ENCODE data around the gene SKIC3.

SKIC3 gene

DNA sequence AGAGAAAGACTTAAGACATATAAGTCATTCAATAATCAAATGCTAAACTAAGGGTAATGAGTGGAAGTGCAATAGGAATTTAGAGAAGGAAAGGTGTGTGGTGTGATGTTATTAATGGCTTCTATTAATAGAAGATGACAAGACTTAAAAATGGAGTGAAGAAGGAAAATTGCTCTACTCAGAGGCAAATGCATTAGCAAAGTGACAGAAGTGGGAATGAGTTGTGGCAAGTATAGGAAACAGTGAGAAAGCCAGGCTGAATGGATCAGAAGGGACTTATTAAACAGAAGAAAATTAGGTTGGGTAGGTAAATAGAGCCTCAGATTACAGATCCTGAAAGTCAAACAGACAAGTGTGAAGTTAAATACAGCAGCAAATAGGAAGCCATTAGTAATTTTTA is 5.7 kb downstream of the SKIC3 start:
- H2AK5ac ChIP-seq (ENCODE audit: low read length, severe bottlenecking), result no peak overlapping the region
- no peak overlapping the region for H3K4me2 ChIP-seq (ENCODE audit: low read length, poor library complexity, severe bottlenecking)
- peaks cover 5 to 79% of the 10 kb centered on the region in 2 experiments for H3K36me3 ChIP-seq (ENCODE audit: control insufficient read depth in 1 of 2, insufficient read depth in 2 of 2, low read depth in 1 of 2, low read length in 2 of 2)
- no peak overlapping the region for H3K18ac ChIP-seq (ENCODE audit: low read depth in 1 of 2, low read length in 2 of 2)
- H2BK5ac ChIP-seq (ENCODE audit: low read depth, low read length, poor library complexity, severe bottlenecking), result no peak overlapping the region
- H3K23ac ChIP-seq (ENCODE audit: low read length in 2 of 2), result no peak overlapping the region
- no peak overlapping the region for H2AFZ ChIP-seq (ENCODE audit: low read depth, low read length)
- H2BK120ac ChIP-seq (ENCODE audit: low read depth, low read length), result no peak overlapping the region
- H3K4ac ChIP-seq (ENCODE audit: low read depth in 1 of 2, low read length in 2 of 2), result no peak overlapping the region
- no peak overlapping the region for H2BK12ac ChIP-seq (ENCODE audit: low read length in 2 of 2)
- H4K91ac ChIP-seq (ENCODE audit: low read length), result no peak overlapping the region
- H3K4me3 ChIP-seq (ENCODE audit: insufficient read depth in 1 of 2, low read depth in 1 of 2, low read length in 2 of 2), result no peak overlapping the region
- H3K9ac ChIP-seq (ENCODE audit: low read length), result no peak overlapping the region
- no peak overlapping the region for H4K8ac ChIP-seq (ENCODE audit: low read length)
- no peak overlapping the region for H2BK15ac ChIP-seq (ENCODE audit: low read depth, poor library complexity, severe bottlenecking)
- no peak overlapping the region for H3K14ac ChIP-seq (ENCODE audit: low read length in 2 of 2)
- no peaks in the 10 kb centered on the region for H3K9me3 ChIP-seq (ENCODE audit: control insufficient read depth, low read length)
- no peak overlapping the region for H3K27ac ChIP-seq (ENCODE audit: low read length, poor library complexity, severe bottlenecking)
- no peak for DNase-seq
- peaks cover 15% of the 10 kb centered on the region for H3K79me1 ChIP-seq (replicated peaks; ENCODE audit: low read length, poor library complexity, severe bottlenecking)
- peaks cover 4% of the 10 kb centered on the region for H3K4me1 ChIP-seq (ENCODE audit: control insufficient read depth, insufficient read depth, low read depth, low read length)
- H3K27me3 ChIP-seq (ENCODE audit: control insufficient read depth in 1 of 2, insufficient read depth in 1 of 2, low read length in 2 of 2), result no peaks in the 10 kb centered on the region

DNA sequence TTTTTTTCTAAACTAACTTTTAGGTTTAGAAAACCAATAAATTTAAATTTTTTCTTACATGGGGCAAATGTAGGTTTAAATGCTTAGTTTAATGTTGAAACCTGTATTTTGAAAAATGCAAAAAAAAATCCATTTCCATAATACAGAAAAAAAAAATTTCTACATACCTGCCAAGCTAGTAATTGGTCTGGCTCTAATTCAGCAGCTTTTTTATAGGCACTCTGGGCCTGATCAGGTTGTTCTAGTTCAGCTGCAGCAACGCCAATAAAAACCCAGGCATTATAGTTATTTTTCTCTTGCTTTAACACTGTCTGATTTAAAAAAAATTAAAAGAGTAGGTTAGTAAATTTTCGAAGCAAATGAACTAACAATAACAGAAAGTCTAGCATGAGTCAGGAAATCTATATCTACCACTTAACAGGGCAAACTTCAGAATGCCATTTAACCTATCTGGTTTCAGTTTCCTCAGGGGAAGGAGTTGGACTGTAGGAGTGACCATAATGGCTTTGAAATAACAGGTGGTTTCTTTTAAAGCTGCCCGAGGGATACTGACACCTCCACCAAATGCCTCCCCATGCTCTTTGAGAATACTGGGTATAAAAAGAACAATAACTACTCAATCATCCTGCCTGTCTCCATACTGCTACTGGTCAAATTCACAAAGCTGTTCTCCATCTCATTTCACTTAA is 11.6 kb downstream of the SKIC3 start:
- Histone ChIP-seq H2AFZ (ENCODE audit: low read depth, low read length) (no peak overlapping the region), H3K4me2 (ENCODE audit: low read length, poor library complexity, severe bottlenecking) (no peak overlapping the region), H3K4me3 (ENCODE audit: insufficient read depth in 1 of 2, low read depth in 1 of 2, low read length in 2 of 2) (no peak overlapping the region), H3K4me1 (ENCODE audit: control insufficient read depth, insufficient read depth, low read depth, low read length) (no peaks in the 10 kb centered on the region), H3K14ac (ENCODE audit: low read length in 2 of 2) (no peak overlapping the region), H4K91ac (ENCODE audit: low read length) (no peak overlapping the region), H3K9ac (ENCODE audit: low read length) (no peak overlapping the region), H3K79me1 (replicated peaks; ENCODE audit: low read length, poor library complexity, severe bottlenecking) (peaks cover 13% of the 10 kb centered on the region), H3K18ac (ENCODE audit: low read depth in 1 of 2, low read length in 2 of 2) (no peak overlapping the region), H2BK120ac (ENCODE audit: low read depth, low read length) (no peak overlapping the region), H2AK5ac (ENCODE audit: low read length, severe bottlenecking) (no peak overlapping the region), H3K23ac (ENCODE audit: low read length in 2 of 2) (no peak overlapping the region), H2BK12ac (ENCODE audit: low read length in 2 of 2) (no peak overlapping the region), H3K4ac (ENCODE audit: low read depth in 1 of 2, low read length in 2 of 2) (no peak overlapping the region), H3K36me3 (ENCODE audit: control insufficient read depth in 1 of 2, insufficient read depth in 2 of 2, low read depth in 1 of 2, low read length in 2 of 2) (peaks cover 5 to 93% of the 10 kb centered on the region in 2 experiments), H2BK15ac (ENCODE audit: low read depth, poor library complexity, severe bottlenecking) (no peak overlapping the region), H3K27me3 (ENCODE audit: control insufficient read depth in 1 of 2, insufficient read depth in 1 of 2, low read length in 2 of 2) (no peaks in the 10 kb centered on the region), H3K27ac (ENCODE audit: low read length, poor library complexity, severe bottlenecking) (no peak overlapping the region), H3K9me3 (ENCODE audit: control insufficient read depth, low read length) (no peaks in the 10 kb centered on the region), H2BK5ac (ENCODE audit: low read depth, low read length, poor library complexity, severe bottlenecking) (no peak overlapping the region), H4K8ac (ENCODE audit: low read length) (no peak overlapping the region)
- WGBS, result 68% methylated on average over 1 of the region's 3 CpGs
- DNase-seq, result peak; percentile 51

GRCh38 chr5:95537501-95537900 is 17.3 kb downstream of the SKIC3 start:
- no peak overlapping the region for H2AFZ ChIP-seq (ENCODE audit: low read depth, low read length)
- H3K36me3 ChIP-seq (ENCODE audit: control insufficient read depth in 1 of 2, insufficient read depth in 2 of 2, low read depth in 1 of 2, low read length in 2 of 2), result peaks cover 0 to 66% of the 10 kb centered on the region in 2 experiments
- H3K9me3 ChIP-seq (ENCODE audit: control insufficient read depth, low read length), result no peaks in the 10 kb centered on the region
- H2AK5ac ChIP-seq (ENCODE audit: low read length, severe bottlenecking), result no peak overlapping the region
- H3K4me1 ChIP-seq (ENCODE audit: control insufficient read depth, insufficient read depth, low read depth, low read length), result no peaks in the 10 kb centered on the region
- H3K4me3 ChIP-seq (ENCODE audit: insufficient read depth in 1 of 2, low read depth in 1 of 2, low read length in 2 of 2), result no peak overlapping the region
- DNase-seq, result no peak
- no peak overlapping the region for H3K27ac ChIP-seq (ENCODE audit: low read length, poor library complexity, severe bottlenecking)
- H2BK12ac ChIP-seq (ENCODE audit: low read length in 2 of 2), result no peak overlapping the region
- H3K4me2 ChIP-seq (ENCODE audit: low read length, poor library complexity, severe bottlenecking), result no peak overlapping the region
- H4K91ac ChIP-seq (ENCODE audit: low read length), result no peak overlapping the region
- H2BK15ac ChIP-seq (ENCODE audit: low read depth, poor library complexity, severe bottlenecking), result no peak overlapping the region
- H3K4ac ChIP-seq (ENCODE audit: low read depth in 1 of 2, low read length in 2 of 2), result no peak overlapping the region
- no peak overlapping the region for H3K14ac ChIP-seq (ENCODE audit: low read length in 2 of 2)
- 83% methylated on average over 1 of the region's 2 CpGs for WGBS
- H3K27me3 ChIP-seq (ENCODE audit: control insufficient read depth in 1 of 2, insufficient read depth in 1 of 2, low read length in 2 of 2), result no peaks in the 10 kb centered on the region
- H3K23ac ChIP-seq (ENCODE audit: low read length in 2 of 2), result no peak overlapping the region
- H2BK120ac ChIP-seq (ENCODE audit: low read depth, low read length), result no peak overlapping the region
- H3K9ac ChIP-seq (ENCODE audit: low read length), result no peak overlapping the region
- H3K18ac ChIP-seq (ENCODE audit: low read depth in 1 of 2, low read length in 2 of 2), result no peak overlapping the region
- peaks cover 10% of the 10 kb centered on the region for H3K79me1 ChIP-seq (replicated peaks; ENCODE audit: low read length, poor library complexity, severe bottlenecking)
- no peak overlapping the region for H4K8ac ChIP-seq (ENCODE audit: low read length)
- H2BK5ac ChIP-seq (ENCODE audit: low read depth, low read length, poor library complexity, severe bottlenecking), result no peak overlapping the region

GRCh38 chr5:95533761-95534160 is 21.0 kb downstream of the SKIC3 start:
- peaks cover 0 to 45% of the 10 kb centered on the region in 2 experiments for H3K36me3 ChIP-seq (ENCODE audit: control insufficient read depth in 1 of 2, insufficient read depth in 2 of 2, low read depth in 1 of 2, low read length in 2 of 2)
- no peak overlapping the region for H2BK15ac ChIP-seq (ENCODE audit: low read depth, poor library complexity, severe bottlenecking)
- H3K4me2 ChIP-seq (ENCODE audit: low read length, poor library complexity, severe bottlenecking), result no peak overlapping the region
- no peak overlapping the region for H3K4ac ChIP-seq (ENCODE audit: low read depth in 1 of 2, low read length in 2 of 2)
- no peak overlapping the region for H3K27ac ChIP-seq (ENCODE audit: low read length, poor library complexity, severe bottlenecking)
- H3K9me3 ChIP-seq (ENCODE audit: control insufficient read depth, low read length), result no peaks in the 10 kb centered on the region
- no peak overlapping the region for H4K91ac ChIP-seq (ENCODE audit: low read length)
- H2AFZ ChIP-seq (ENCODE audit: low read depth, low read length), result no peak overlapping the region
- H2BK120ac ChIP-seq (ENCODE audit: low read depth, low read length), result no peak overlapping the region
- no peak overlapping the region for H2AK5ac ChIP-seq (ENCODE audit: low read length, severe bottlenecking)
- DNase-seq, result no peak
- H3K27me3 ChIP-seq (ENCODE audit: control insufficient read depth in 1 of 2, insufficient read depth in 1 of 2, low read length in 2 of 2), result no peaks in the 10 kb centered on the region
- H3K9ac ChIP-seq (ENCODE audit: low read length), result peak overlapping the region; percentile 61
- no peak overlapping the region for H3K14ac ChIP-seq (ENCODE audit: low read length in 2 of 2)
- H3K23ac ChIP-seq (ENCODE audit: low read length in 2 of 2), result no peak overlapping the region
- H2BK5ac ChIP-seq (ENCODE audit: low read depth, low read length, poor library complexity, severe bottlenecking), result no peak overlapping the region
- H3K4me1 ChIP-seq (ENCODE audit: control insufficient read depth, insufficient read depth, low read depth, low read length), result no peaks in the 10 kb centered on the region
- no peak overlapping the region for H4K8ac ChIP-seq (ENCODE audit: low read length)
- no peak overlapping the region for H3K18ac ChIP-seq (ENCODE audit: low read depth in 1 of 2, low read length in 2 of 2)
- no peak overlapping the region for H2BK12ac ChIP-seq (ENCODE audit: low read length in 2 of 2)
- no peak overlapping the region for H3K4me3 ChIP-seq (ENCODE audit: insufficient read depth in 1 of 2, low read depth in 1 of 2, low read length in 2 of 2)
- peaks cover 16% of the 10 kb centered on the region for H3K79me1 ChIP-seq (replicated peaks; ENCODE audit: low read length, poor library complexity, severe bottlenecking)
